Peyer's patch (tissue), 4 donors: ENCODE data around the gene PGAM2. TPM values are rescaled to one million over a fixed set of nuclear protein-coding genes. Genes with fewer than 3 reads are reported as not detected.

Experiments used
- DNase-seq, 3 donors: peaks; one replicate each; pipeline ENCODE4 v3.0.0-alpha.2; 2017 to 2019
- H3K27ac ChIP-seq, 4 donors: fragments of 200-600 bp; sonication (generic); one replicate each; pipeline ENCODE4 v1.5.1; 2016 to 2019
- H3K27me3 ChIP-seq, 2 donors: fragments of 200-600 bp; sonication (generic); one replicate each; pipeline ENCODE4 v1.5.1; 2019
- H3K36me3 ChIP-seq, 3 donors: fragments of 200-600 bp; sonication (generic); one replicate each; pipeline ENCODE4 v1.5.1; 2016 to 2019
- H3K4me1 ChIP-seq, 4 donors: fragments of 200-600 bp; sonication (generic); one replicate each; pipeline ENCODE4 v1.5.1; 2016 to 2019
- H3K4me3 ChIP-seq, 4 donors: fragments of 200-600 bp; sonication (generic); 1 replicate in 3 of 4; 2 replicates in 1 of 4; pipeline ENCODE4 v1.5.1; 2016 to 2019; ENCODE audit warnings: mild to moderate bottlenecking in 1 of 4
- H3K9me3 ChIP-seq, 4 donors: fragments of 200-600 bp; sonication (generic); one replicate each; pipeline ENCODE4 v1.5.1; 2016 to 2019; ENCODE audit warnings: mild to moderate bottlenecking in 1 of 4
- POLR2A ChIP-seq, 2 donors: fragments of 450-650 bp; IDR thresholded peaks; one replicate each; pipeline ENCODE4 v1.5.1; 2017; ENCODE audit warnings: antibody characterized with exemption in 2 of 2, mild to moderate bottlenecking in 2 of 2, moderate library complexity in 2 of 2
- total RNA-seq, 4 donors: library from RNA; depleted of rRNA; stranded (reverse); fragments of >200 nt; gene quantifications; one replicate each; pipeline ENCODE4 v1.1.0, GENCODE V29; 2016
- TF ChIP-seq, protein P1 (sequence below), 6 experiments: fragments of 450-650 bp in 4 of 6; fragments of 200-600 bp in 2 of 6; sonication (generic) in 1 of 6; IDR thresholded peaks; one replicate each; pipeline ENCODE4 v1.5.1; 2017 to 2019; ENCODE audit warnings: antibody characterized with exemption in 6 of 6, mild to moderate bottlenecking in 3 of 6, moderate library complexity in 1 of 6

Gene PGAM2
- total RNA-seq, result 1 to 10 TPM in 2 of 4 donors, not detected in 2; 1.2 to 4.1 TPM

DNA sequence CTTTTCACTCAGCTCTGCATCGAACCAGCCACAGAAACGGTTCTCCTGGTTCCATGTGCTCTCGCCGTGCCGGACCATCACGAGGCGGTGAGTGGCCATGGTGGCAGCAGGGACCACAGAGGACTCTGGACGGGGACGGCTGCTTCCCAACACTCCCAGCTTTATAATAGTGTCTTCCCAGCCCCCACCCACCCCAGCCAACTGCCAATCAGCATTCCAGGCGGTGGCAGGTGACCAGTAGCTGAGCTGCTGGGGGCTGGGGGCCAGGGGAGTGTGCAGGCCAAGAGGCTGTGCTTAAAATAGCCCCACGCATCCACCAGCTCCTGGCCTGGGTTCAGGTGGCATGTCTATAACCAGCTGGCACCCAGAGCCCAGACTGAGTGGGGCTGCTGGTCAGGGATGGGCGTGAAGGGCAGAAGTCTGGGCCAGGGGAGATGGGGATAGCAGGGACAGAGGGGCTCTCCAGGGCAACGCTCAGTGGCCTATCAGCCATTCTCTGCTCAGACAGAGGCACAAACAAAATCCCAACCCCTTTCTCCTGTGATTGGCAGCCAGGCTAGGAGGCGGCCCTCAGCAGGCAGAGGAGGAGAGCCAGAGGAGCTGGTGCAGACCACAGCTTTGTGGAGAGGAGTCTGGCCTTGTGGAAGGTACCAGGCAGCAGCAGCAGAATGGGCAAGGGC is at the start of gene PGAM2:
TSS of gene PGAM2 (minus strand) at position 137 of the 680 bp plus-strand sequence. CDS start at position 99, 38 bp downstream.
- Histone ChIP-seq H3K27me3 (no peaks in the 10 kb centered on the region), H3K36me3 (peaks cover 0 to 18% (median 0%) of the 10 kb centered on the region in 3 donors), H3K4me3 (no peak within 1 kb of the TSS), H3K4me1 (peaks cover 0 to 25% (median 18%) of the 10 kb centered on the region in 4 donors), H3K27ac (peak within 1 kb of the TSS in 1 of 4 donors; percentile 19), H3K9me3 (no peaks in the 10 kb centered on the region)
- peak in 2 of 3 donors; percentile 52 for DNase-seq
- no peak for TF ChIP-seq POLR2A (IDR thresholded peaks at IDR 0.05)
- TF ChIP-seq, protein P1, sequence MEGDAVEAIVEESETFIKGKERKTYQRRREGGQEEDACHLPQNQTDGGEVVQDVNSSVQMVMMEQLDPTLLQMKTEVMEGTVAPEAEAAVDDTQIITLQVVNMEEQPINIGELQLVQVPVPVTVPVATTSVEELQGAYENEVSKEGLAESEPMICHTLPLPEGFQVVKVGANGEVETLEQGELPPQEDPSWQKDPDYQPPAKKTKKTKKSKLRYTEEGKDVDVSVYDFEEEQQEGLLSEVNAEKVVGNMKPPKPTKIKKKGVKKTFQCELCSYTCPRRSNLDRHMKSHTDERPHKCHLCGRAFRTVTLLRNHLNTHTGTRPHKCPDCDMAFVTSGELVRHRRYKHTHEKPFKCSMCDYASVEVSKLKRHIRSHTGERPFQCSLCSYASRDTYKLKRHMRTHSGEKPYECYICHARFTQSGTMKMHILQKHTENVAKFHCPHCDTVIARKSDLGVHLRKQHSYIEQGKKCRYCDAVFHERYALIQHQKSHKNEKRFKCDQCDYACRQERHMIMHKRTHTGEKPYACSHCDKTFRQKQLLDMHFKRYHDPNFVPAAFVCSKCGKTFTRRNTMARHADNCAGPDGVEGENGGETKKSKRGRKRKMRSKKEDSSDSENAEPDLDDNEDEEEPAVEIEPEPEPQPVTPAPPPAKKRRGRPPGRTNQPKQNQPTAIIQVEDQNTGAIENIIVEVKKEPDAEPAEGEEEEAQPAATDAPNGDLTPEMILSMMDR (IDR thresholded peaks at IDR 0.05), result no peak

DNA sequence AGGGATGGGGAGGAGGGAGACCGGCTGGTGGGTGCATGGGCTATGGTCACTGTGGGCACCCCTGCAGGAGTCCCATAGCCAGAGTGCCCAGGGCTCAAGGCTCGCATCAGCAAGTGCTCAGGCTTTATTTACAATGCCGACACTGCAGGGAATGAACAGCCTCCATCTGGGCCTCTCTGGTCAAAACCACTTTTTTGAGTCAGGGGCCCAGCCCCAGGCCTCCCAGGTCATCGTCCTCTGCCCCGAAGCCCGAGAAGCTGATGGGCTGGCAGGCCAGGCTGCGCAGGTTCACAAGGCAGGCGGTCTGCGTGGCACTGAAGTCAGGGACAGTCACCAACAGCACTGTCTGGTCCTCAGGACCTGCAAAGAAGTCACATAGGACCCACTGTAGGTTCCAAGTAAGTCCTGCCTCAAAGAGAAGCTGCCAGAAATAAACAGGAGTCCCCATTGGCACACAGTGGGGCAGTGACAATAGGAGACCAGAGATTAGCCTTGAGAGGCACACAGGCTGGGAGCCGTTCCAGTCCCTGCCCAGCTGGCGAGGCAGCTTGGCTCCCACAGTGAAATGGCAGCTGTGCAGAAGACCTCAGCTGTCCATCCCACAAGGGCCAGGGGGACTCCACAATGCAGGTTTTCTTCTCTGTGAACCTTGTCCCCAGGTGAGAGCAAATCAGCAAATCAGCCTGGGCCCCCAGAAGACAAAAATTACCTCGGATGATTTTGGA is 49.4 kb upstream of the PGAM2 start:
- TF ChIP-seq, protein P1 (IDR thresholded peaks at IDR 0.05), result no peak
- no peak for TF ChIP-seq POLR2A (IDR thresholded peaks at IDR 0.05)
- Histone ChIP-seq H3K27me3 (no peaks in the 10 kb centered on the region), H3K4me3 (no peak overlapping the region), H3K4me1 (no peaks in the 10 kb centered on the region), H3K36me3 (peaks cover 0 to 29% (median 0%) of the 10 kb centered on the region in 3 donors), H3K9me3 (no peaks in the 10 kb centered on the region), H3K27ac (no peak overlapping the region)
- no peak for DNase-seq

DNA sequence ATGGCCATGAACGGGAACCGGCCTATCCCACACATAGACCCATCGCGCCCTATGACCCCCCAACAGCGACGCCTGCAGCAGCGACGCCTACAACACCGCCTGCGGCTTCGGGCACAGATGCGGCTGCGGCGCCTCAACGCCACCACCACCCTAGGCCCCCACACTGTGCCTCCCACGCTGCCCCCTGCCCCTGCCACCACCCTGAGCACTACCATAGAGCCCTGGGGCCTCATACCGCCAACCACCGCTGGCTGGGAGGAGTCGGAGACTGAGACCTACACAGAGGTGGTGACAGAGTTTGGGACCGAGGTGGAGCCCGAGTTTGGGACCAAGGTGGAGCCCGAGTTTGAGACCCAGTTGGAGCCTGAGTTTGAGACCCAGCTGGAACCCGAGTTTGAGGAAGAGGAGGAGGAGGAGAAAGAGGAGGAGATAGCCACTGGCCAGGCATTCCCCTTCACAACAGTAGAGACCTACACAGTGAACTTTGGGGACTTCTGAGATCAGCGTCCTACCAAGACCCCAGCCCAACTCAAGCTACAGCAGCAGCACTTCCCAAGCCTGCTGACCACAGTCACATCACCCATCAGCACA is 48.5 kb upstream of the PGAM2 start:
- DNase-seq, result no peak
- H3K4me1 ChIP-seq, result no peaks in the 10 kb centered on the region
- no peak overlapping the region for H3K4me3 ChIP-seq
- no peaks in the 10 kb centered on the region for H3K27me3 ChIP-seq
- no peaks in the 10 kb centered on the region for H3K9me3 ChIP-seq
- H3K36me3 ChIP-seq, result peaks cover 0 to 26% (median 0%) of the 10 kb centered on the region in 3 donors
- H3K27ac ChIP-seq, result no peak overlapping the region
- TF ChIP-seq POLR2A (IDR thresholded peaks at IDR 0.05), result no peak
- TF ChIP-seq, protein P1 (IDR thresholded peaks at IDR 0.05), result no peak

DNA sequence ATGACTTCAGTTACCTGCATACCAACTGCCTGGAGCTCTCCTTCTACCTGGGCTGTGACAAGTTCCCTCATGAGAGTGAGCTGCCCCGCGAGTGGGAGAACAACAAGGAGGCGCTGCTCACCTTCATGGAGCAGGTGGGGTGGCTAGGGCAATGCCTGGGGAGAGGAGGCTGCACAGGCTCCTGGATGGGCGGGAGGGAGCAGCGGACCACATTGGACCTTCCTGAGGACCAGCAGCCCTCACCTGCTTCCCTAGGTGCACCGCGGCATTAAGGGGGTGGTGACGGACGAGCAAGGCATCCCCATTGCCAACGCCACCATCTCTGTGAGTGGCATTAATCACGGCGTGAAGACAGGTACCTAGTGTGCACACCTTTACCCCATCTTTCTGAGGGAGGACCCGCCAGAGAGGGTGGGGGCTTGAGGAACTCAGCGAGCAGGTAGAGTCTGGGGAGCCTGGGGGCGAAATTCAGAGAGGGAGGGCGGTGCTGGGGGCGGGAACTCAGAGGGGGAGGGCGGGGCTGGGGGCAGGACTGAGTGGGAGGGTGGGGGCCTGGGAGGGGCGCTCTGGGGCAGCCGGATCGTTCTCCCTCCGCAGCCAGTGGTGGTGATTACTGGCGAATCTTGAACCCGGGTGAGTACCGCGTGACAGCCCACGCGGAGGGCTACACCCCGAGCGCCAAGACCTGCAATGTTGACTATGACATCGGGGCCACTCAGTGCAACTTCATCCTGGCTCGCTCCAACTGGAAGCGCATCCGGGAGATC is 47.8 kb upstream of the PGAM2 start:
- Histone ChIP-seq H3K36me3 (peaks cover 0 to 29% (median 0%) of the 10 kb centered on the region in 3 donors), H3K9me3 (no peaks in the 10 kb centered on the region), H3K4me3 (no peak overlapping the region), H3K27ac (no peak overlapping the region), H3K27me3 (no peaks in the 10 kb centered on the region), H3K4me1 (no peaks in the 10 kb centered on the region)
- DNase-seq, result no peak
- no peak for TF ChIP-seq POLR2A (IDR thresholded peaks at IDR 0.05)

DNA sequence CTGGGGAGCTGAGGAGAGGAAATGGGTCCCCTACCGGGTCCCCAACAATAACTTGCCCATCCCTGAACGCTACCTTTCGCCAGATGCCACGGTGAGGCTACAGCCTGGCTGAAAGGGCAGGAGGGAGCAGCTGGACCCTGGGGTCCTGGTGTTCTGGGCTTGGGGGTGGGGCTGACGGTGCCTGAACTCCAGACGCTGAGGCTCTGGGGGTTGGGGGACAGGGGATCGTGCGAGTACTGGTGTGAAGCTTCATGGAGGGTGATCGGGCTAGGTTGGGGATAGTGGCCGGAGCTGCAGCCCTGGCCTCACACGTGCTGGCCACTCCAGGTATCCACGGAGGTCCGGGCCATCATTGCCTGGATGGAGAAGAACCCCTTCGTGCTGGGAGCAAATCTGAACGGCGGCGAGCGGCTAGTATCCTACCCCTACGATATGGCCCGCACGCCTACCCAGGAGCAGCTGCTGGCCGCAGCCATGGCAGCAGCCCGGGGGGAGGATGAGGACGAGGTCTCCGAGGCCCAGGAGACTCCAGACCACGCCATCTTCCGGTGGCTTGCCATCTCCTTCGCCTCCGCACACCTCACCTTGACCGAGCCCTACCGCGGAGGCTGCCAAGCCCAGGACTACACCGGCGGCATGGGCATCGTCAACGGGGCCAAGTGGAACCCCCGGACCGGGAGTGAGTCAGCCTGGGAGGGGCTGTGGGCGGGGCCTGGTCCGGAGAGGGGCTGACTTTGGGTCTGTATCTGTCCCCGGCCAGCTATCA is 47.0 kb upstream of the PGAM2 start:
- TF ChIP-seq, protein P1 (IDR thresholded peaks at IDR 0.05), result no peak
- TF ChIP-seq POLR2A (IDR thresholded peaks at IDR 0.05), result no peak
- no peak overlapping the region for H3K27ac ChIP-seq
- no peaks in the 10 kb centered on the region for H3K27me3 ChIP-seq
- no peaks in the 10 kb centered on the region for H3K9me3 ChIP-seq
- H3K4me3 ChIP-seq, result no peak overlapping the region
- H3K36me3 ChIP-seq, result peaks cover 0 to 24% (median 0%) of the 10 kb centered on the region in 3 donors
- DNase-seq, result no peak
- no peaks in the 10 kb centered on the region for H3K4me1 ChIP-seq
